Measurements from ENCODE around the gene CPS1.

CPS1 gene

GRCh38 chr2:210546424-210547208 is 9.8 kb upstream of the CPS1 start:
- no peak for DNase-seq (ENCODE audit: low read depth)

GRCh38 chr2:210548031-210548430 is 8.4 kb upstream of the CPS1 start:
- DNase-seq (ENCODE audit: low read depth), result no peak

GRCh38 chr2:210548878-210549384 is 7.5 kb upstream of the CPS1 start:
- DNase-seq (ENCODE audit: low read depth), result no peak

- DNase-seq (ENCODE audit: low read depth), result no peak
Observed at GRCh38 chr2:210551001-210551400, 5.4 kb upstream of the CPS1 start.

- no peak for DNase-seq (ENCODE audit: low read depth)
Observed at GRCh38 chr2:210553373-210553772, 3.0 kb upstream of the CPS1 start.

- no peak for DNase-seq (ENCODE audit: low read depth)
Observed at GRCh38 chr2:210555555-210555954, 844 bp upstream of the CPS1 start.

- DNase-seq (ENCODE audit: low read depth), result no peak
Observed at GRCh38 chr2:210557721-210558120, 1.3 kb downstream of the CPS1 start.

GRCh38 chr2:210558708-210559107 is 2.3 kb downstream of the CPS1 start:
- no peak for DNase-seq (ENCODE audit: low read depth)

- DNase-seq (ENCODE audit: low read depth), result no peak
Observed at GRCh38 chr2:210559182-210559581, 2.8 kb downstream of the CPS1 start.

GRCh38 chr2:210561475-210561874 is 5.1 kb downstream of the CPS1 start:
- DNase-seq (ENCODE audit: low read depth), result no peak

GRCh38 chr2:210562091-210562490 is 5.7 kb downstream of the CPS1 start:
- no peak for DNase-seq (ENCODE audit: low read depth)

GRCh38 chr2:210562502-210563080 is 6.2 kb downstream of the CPS1 start:
- no peak for DNase-seq (ENCODE audit: low read depth)

- no peak for DNase-seq (ENCODE audit: low read depth)
Observed at GRCh38 chr2:210567279-210567678, 10.9 kb downstream of the CPS1 start.

- no peak for DNase-seq (ENCODE audit: low read depth)
Observed at GRCh38 chr2:210568108-210568507, 11.7 kb downstream of the CPS1 start.

- no peak for DNase-seq (ENCODE audit: low read depth)
Observed at GRCh38 chr2:210577263-210578071, 21.1 kb downstream of the CPS1 start.

GRCh38 chr2:210584834-210585233 is 28.4 kb downstream of the CPS1 start:
- no peak for DNase-seq (ENCODE audit: low read depth)

- no peak for DNase-seq (ENCODE audit: low read depth)
Observed at GRCh38 chr2:210586381-210586780, 30.0 kb downstream of the CPS1 start.

- no peak for DNase-seq (ENCODE audit: low read depth)
Observed at GRCh38 chr2:210591663-210592062, 35.3 kb downstream of the CPS1 start.

- no peak for DNase-seq (ENCODE audit: low read depth)
Observed at GRCh38 chr2:210592726-210593125, 36.3 kb downstream of the CPS1 start.

GRCh38 chr2:210593166-210593565 is 36.8 kb downstream of the CPS1 start:
- no peak for DNase-seq (ENCODE audit: low read depth)

GRCh38 chr2:210598219-210598618 is 41.8 kb downstream of the CPS1 start:
- DNase-seq (ENCODE audit: low read depth), result no peak

- DNase-seq (ENCODE audit: low read depth), result no peak
Observed at GRCh38 chr2:210599476-210599875, 43.1 kb downstream of the CPS1 start.

GRCh38 chr2:210604666-210605065 is 48.3 kb downstream of the CPS1 start:
- DNase-seq (ENCODE audit: low read depth), result no peak

Measured in T-helper 22 cell (primary cell).